PFSK-1 (cell line): ENCODE measurements around the gene OPN3.

Source experiments
- POLR2AphosphoS5 ChIP-seq: IDR thresholded peaks from 2 replicates; pipeline ENCODE4 v1.6.1; 2012; ENCODE audit warnings: low read depth, mild to moderate bottlenecking, control low read depth, low read length, moderate library complexity
- REST ChIP-seq, 2 experiments: IDR thresholded peaks; 2 replicates each; pipeline versions ENCODE4 v1.6.1 to v1.8.0; 2011 to 2012; ENCODE audit warnings: low read depth in 2 of 2, low read length in 2 of 2, control low read depth in 1 of 2, inconsistent platforms in 1 of 2, mild to moderate bottlenecking in 1 of 2, moderate library complexity in 1 of 2; ENCODE audit not compliant: insufficient read depth in 1 of 2

GRCh38 chr1:241586905-241587512, 53.2 kb downstream of the OPN3 start:
- TF ChIP-seq POLR2AphosphoS5 (no peak), REST (IDR thresholded peaks at IDR 0.05; ENCODE audit: insufficient read depth in 1 of 2, low read depth in 2 of 2, low read length in 2 of 2) (no peak)
